ENCODE results near the gene MFSD1.

The MFSD1 gene

GRCh38 chr3:158792709-158793108, 9.1 kb upstream of the MFSD1 start:
- TF ChIP-seq EZH2phosphoT487 (IDR thresholded peaks at IDR 0.05; ENCODE audit: borderline replicate concordance) = no peak
- TF ChIP-seq CTCF (conservative IDR thresholded peaks at IDR 0.05; ENCODE audit: low read length) = no peak
- Histone ChIP-seq H3K9me2 (replicated peaks; ENCODE audit: low read depth, low read length) (no peaks in the 10 kb centered on the region), H3K36me3 (ENCODE audit: insufficient read depth, low read length) (no peaks in the 10 kb centered on the region), H3K4me2 (ENCODE audit: low read depth, low read length, poor library complexity, severe bottlenecking) (no peak overlapping the region), H3K79me2 (ENCODE audit: insufficient read depth, low read length) (no peaks in the 10 kb centered on the region), H3K4me1 (ENCODE audit: insufficient read depth, low read length, poor library complexity, severe bottlenecking) (peaks cover 6% of the 10 kb centered on the region), H4K20me1 (ENCODE audit: insufficient read depth, low read length, poor library complexity, severe bottlenecking) (no peaks in the 10 kb centered on the region), H2AFZ (ENCODE audit: low read length) (no peak overlapping the region), H3K27me3 (ENCODE audit: insufficient read depth, low read length, poor library complexity, severe bottlenecking) (no peaks in the 10 kb centered on the region), H3F3A (ENCODE audit: low read depth) (no peaks in the 10 kb centered on the region), H3K9me3 (ENCODE audit: insufficient read depth, low read depth, low read length) (peaks cover 8% of the 10 kb centered on the region), H3K4me3 (ENCODE audit: low read length, poor library complexity, severe bottlenecking) (no peak overlapping the region), H3K9ac (ENCODE audit: low read depth, low read length, poor library complexity, severe bottlenecking) (no peak overlapping the region)

GRCh38 chr3:158794206-158794605, 7.6 kb upstream of the MFSD1 start:
- Histone ChIP-seq H3K79me2 (ENCODE audit: insufficient read depth, low read length) (no peaks in the 10 kb centered on the region), H4K20me1 (ENCODE audit: insufficient read depth, low read length, poor library complexity, severe bottlenecking) (no peaks in the 10 kb centered on the region), H3K4me1 (ENCODE audit: insufficient read depth, low read length, poor library complexity, severe bottlenecking) (peaks cover 6% of the 10 kb centered on the region), H3K27me3 (ENCODE audit: insufficient read depth, low read length, poor library complexity, severe bottlenecking) (no peaks in the 10 kb centered on the region), H3K9ac (ENCODE audit: low read depth, low read length, poor library complexity, severe bottlenecking) (no peak overlapping the region), H3K9me2 (replicated peaks; ENCODE audit: low read depth, low read length) (no peaks in the 10 kb centered on the region), H3K4me3 (ENCODE audit: low read length, poor library complexity, severe bottlenecking) (no peak overlapping the region), H3F3A (ENCODE audit: low read depth) (no peaks in the 10 kb centered on the region), H3K4me2 (ENCODE audit: low read depth, low read length, poor library complexity, severe bottlenecking) (no peak overlapping the region), H3K36me3 (ENCODE audit: insufficient read depth, low read length) (no peaks in the 10 kb centered on the region), H2AFZ (ENCODE audit: low read length) (no peak overlapping the region), H3K9me3 (ENCODE audit: insufficient read depth, low read depth, low read length) (peaks cover 8% of the 10 kb centered on the region)
- TF ChIP-seq EZH2phosphoT487 (IDR thresholded peaks at IDR 0.05; ENCODE audit: borderline replicate concordance) = no peak
- TF ChIP-seq CTCF (conservative IDR thresholded peaks at IDR 0.05; ENCODE audit: low read length) = no peak

GRCh38 chr3:158794936-158795518, 6.8 kb upstream of the MFSD1 start:
- Histone ChIP-seq H3K4me3 (ENCODE audit: low read length, poor library complexity, severe bottlenecking) (no peak overlapping the region), H4K20me1 (ENCODE audit: insufficient read depth, low read length, poor library complexity, severe bottlenecking) (no peaks in the 10 kb centered on the region), H3K4me2 (ENCODE audit: low read depth, low read length, poor library complexity, severe bottlenecking) (no peak overlapping the region), H3F3A (ENCODE audit: low read depth) (no peaks in the 10 kb centered on the region), H3K9me2 (replicated peaks; ENCODE audit: low read depth, low read length) (no peaks in the 10 kb centered on the region), H3K36me3 (ENCODE audit: insufficient read depth, low read length) (no peaks in the 10 kb centered on the region), H3K79me2 (ENCODE audit: insufficient read depth, low read length) (no peaks in the 10 kb centered on the region), H2AFZ (ENCODE audit: low read length) (no peak overlapping the region), H3K9ac (ENCODE audit: low read depth, low read length, poor library complexity, severe bottlenecking) (no peak overlapping the region), H3K9me3 (ENCODE audit: insufficient read depth, low read depth, low read length) (peaks cover 8% of the 10 kb centered on the region), H3K27me3 (ENCODE audit: insufficient read depth, low read length, poor library complexity, severe bottlenecking) (no peaks in the 10 kb centered on the region), H3K4me1 (ENCODE audit: insufficient read depth, low read length, poor library complexity, severe bottlenecking) (peaks cover 6% of the 10 kb centered on the region)
- no peak for TF ChIP-seq EZH2phosphoT487 (IDR thresholded peaks at IDR 0.05; ENCODE audit: borderline replicate concordance)
- TF ChIP-seq CTCF (conservative IDR thresholded peaks at IDR 0.05; ENCODE audit: low read length) = peak; percentile 83

Data from Loucy (cell line).